ENCODE results near the gene ENC1. TPM values are rescaled to one million over a fixed set of nuclear protein-coding genes. Genes with fewer than 3 reads are reported as not detected.

Gene ENC1
- total and polyA plus RNA-seq, 2 of the 4 experiments (the other 2 are of a cell fraction), result 25.6 to 70.8 TPM

DNA sequence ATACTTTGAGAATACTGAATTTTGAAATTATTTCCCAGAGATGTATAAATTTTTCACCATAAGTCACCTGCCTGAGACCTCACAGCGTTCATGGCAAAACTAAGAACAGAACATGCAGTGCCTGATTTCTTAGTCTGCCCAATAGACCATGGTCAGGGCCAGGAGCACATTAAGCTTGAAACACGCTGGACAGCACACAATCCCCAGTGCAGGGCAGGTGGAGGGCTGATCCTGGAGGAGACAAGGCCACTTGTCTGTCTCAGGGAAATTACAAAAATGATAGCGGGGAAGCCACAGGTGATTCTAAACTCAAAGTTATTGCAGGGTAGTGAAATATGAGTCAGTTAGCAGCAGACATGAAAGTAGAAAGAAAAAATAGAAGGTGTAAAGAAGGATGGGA, 18.6 kb upstream of the ENC1 start:
- ATAC-seq (ENCODE audit: low read depth) (no peak), DNase-seq (no peak)
- H3K27me3 ChIP-seq (ENCODE audit: control insufficient read depth, insufficient read depth, low read length), result 0 out of 2 replicates have a peak, but pooled peaks cover 3% of the 10 kb centered on the region
- H2AK9ac ChIP-seq (replicated peaks; ENCODE audit: low read depth, low read length, poor library complexity), result no peak overlapping the region
- no peaks in the 10 kb centered on the region for H3K9me3 ChIP-seq (ENCODE audit: control insufficient read depth, insufficient read depth, low read length)
- H4K20me1 ChIP-seq (ENCODE audit: insufficient read depth, low read length), result no peaks in the 10 kb centered on the region
- H3K18ac ChIP-seq (ENCODE audit: low read depth, low read length), result no peak overlapping the region
- no peak overlapping the region for H2AFZ ChIP-seq (replicated peaks; ENCODE audit: low read length, poor library complexity)
- no peak overlapping the region for H3K27ac ChIP-seq (ENCODE audit: insufficient read depth, low read length)
- dilution Hi-C loops (cut with HindIII; ENCODE audit: low sequenced_read_pairs, unreplicated experiment), result no loop called here
- H3K23ac ChIP-seq (ENCODE audit: low read depth, low read length), result no peak overlapping the region
- no TSS peak for BruUV-seq (replicated peaks)
- no peak overlapping the region for H3K56ac ChIP-seq (ENCODE audit: extremely low read depth, insufficient read depth, low read length)
- no peaks in the 10 kb centered on the region for H3K36me3 ChIP-seq (ENCODE audit: control insufficient read depth, insufficient read depth, low read length)
- H3K79me1 ChIP-seq (ENCODE audit: low read depth in 1 of 2, low read length in 2 of 2), result no peaks in the 10 kb centered on the region
- no peak overlapping the region for H4K8ac ChIP-seq (ENCODE audit: low read depth in 2 of 2, low read length in 2 of 2)
- ChIA-PET CTCF (interaction anchor here (1.6 kb wide), 1 partner anchor 10 kb away, joined by 5 read pairs; no protein-coding TSS in a partner anchor), POLR2A (ENCODE audit: unreplicated experiment) (no interaction called here)
- H2BK20ac ChIP-seq (ENCODE audit: low read depth, low read length), result no peak overlapping the region
- no peak overlapping the region for H2BK15ac ChIP-seq (ENCODE audit: low read depth, low read length)
- H2BK5ac ChIP-seq (ENCODE audit: low read depth, low read length, poor library complexity, severe bottlenecking), result no peak overlapping the region
- no peak overlapping the region for H3K4me2 ChIP-seq (ENCODE audit: low read depth, low read length)
- no peak overlapping the region for H3K14ac ChIP-seq (replicated peaks; ENCODE audit: low read depth, low read length)
- no peak overlapping the region for H3K9ac ChIP-seq (ENCODE audit: low read depth, low read length)
- 38% methylated on average over 2 of the region's 3 CpGs; no CpG with 5 or more reads in 1 of the 2 experiments for WGBS, 2 experiments (ENCODE audit: extremely low coverage in 2 of 2, insufficient read length in 1 of 2)
- no peak overlapping the region for H3K4ac ChIP-seq (ENCODE audit: low read depth, low read length)
- no peaks in the 10 kb centered on the region for H3K9me1 ChIP-seq (ENCODE audit: insufficient read depth, low read length)
- H3K4me1 ChIP-seq (ENCODE audit: control insufficient read depth, insufficient read depth, low read length), result no peaks in the 10 kb centered on the region; the same call in 1 of the 2 replicates
- no peak overlapping the region for H4K91ac ChIP-seq (ENCODE audit: insufficient read depth, low read depth, low read length)
- in situ Hi-C loops (cut with MboI; ENCODE audit: low sequenced_read_pairs), result loop anchor here (25.0 kb wide), 1 partner anchor 603 kb away; no protein-coding TSS in a partner anchor
- no peak overlapping the region for H2AK5ac ChIP-seq (ENCODE audit: low read depth, low read length)
- no peak overlapping the region for H4K5ac ChIP-seq (ENCODE audit: low read depth, low read length)
- H2BK120ac ChIP-seq (ENCODE audit: low read depth, low read length), result no peak overlapping the region
- intact Hi-C loops (cut with micrococcal nuclease), result no loop called here
- TF ChIP-seq MAFK (IDR thresholded peaks at IDR 0.05; ENCODE audit: low read depth, low read length) (no peak), BHLHE40 (IDR thresholded peaks at IDR 0.05; ENCODE audit: low read depth, low read length) (no peak), NFE2L2 (IDR thresholded peaks at IDR 0.05; ENCODE audit: low read depth, low read length) (no peak), CHD1 (IDR thresholded peaks at IDR 0.05; ENCODE audit: low read depth, low read length) (no peak), USF2 (IDR thresholded peaks at IDR 0.05; ENCODE audit: low read depth, low read length) (no peak), RCOR1 (IDR thresholded peaks at IDR 0.05; ENCODE audit: insufficient replicate concordance, low read length) (no peak), MAZ (IDR thresholded peaks at IDR 0.05; ENCODE audit: borderline replicate concordance, low read depth, low read length) (no peak), CEBPB (IDR thresholded peaks at IDR 0.05; ENCODE audit: low read depth, low read length) (no peak), RFX5 (IDR thresholded peaks at IDR 0.05; ENCODE audit: low read depth, low read length) (no peak), SMC3 (IDR thresholded peaks at IDR 0.05; ENCODE audit: low read depth, low read length) (no peak), CTCF (conservative IDR thresholded peaks at IDR 0.05; ENCODE audit: low read depth, low read length) (no peak), MXI1 (IDR thresholded peaks at IDR 0.05; ENCODE audit: borderline replicate concordance, low read depth, low read length) (no peak), FOS (IDR thresholded peaks at IDR 0.05; ENCODE audit: low read depth, low read length) (no peak), POLR2A (IDR thresholded peaks at IDR 0.05; ENCODE audit: low read depth, low read length) (no peak)
- no peak overlapping the region for H3K4me3 ChIP-seq (ENCODE audit: insufficient read depth, low read depth, low read length)

Measured in IMR-90 (cell line).